Osteocyte (in vitro differentiated cells): ENCODE measurements around the gene FAIM2. TPM values are rescaled to one million over a fixed set of nuclear protein-coding genes. Genes with fewer than 3 reads are reported as not detected.

Experiments used
- DNase-seq: peaks from one replicate; pipeline ENCODE4 v3.0.0; 2021; ENCODE audit warnings: mixed read lengths; ENCODE audit not compliant: unreplicated experiment; ENCODE audit errors: extremely low spot score
- H3K27ac Mint-ChIP-seq: one replicate; pipeline ENCODE4 v1.8.0; 2021; ENCODE audit warnings: mild to moderate bottlenecking, mixed read lengths; ENCODE audit not compliant: unreplicated experiment
- H3K27me3 Mint-ChIP-seq: one replicate; pipeline ENCODE4 v1.8.0; 2021; ENCODE audit warnings: mixed read lengths; ENCODE audit not compliant: unreplicated experiment
- H3K36me3 Mint-ChIP-seq: one replicate; pipeline ENCODE4 v1.8.0; 2021; ENCODE audit warnings: mixed read lengths; ENCODE audit not compliant: unreplicated experiment
- H3K4me1 Mint-ChIP-seq: one replicate; pipeline ENCODE4 v1.8.0; 2021; ENCODE audit warnings: mixed read lengths; ENCODE audit not compliant: unreplicated experiment
- H3K4me3 Mint-ChIP-seq: one replicate; pipeline ENCODE4 v1.8.0; 2021; ENCODE audit warnings: mild to moderate bottlenecking, moderate library complexity, mixed read lengths; ENCODE audit not compliant: unreplicated experiment
- H3K9me3 Mint-ChIP-seq: one replicate; pipeline ENCODE4 v1.8.0; 2021; ENCODE audit warnings: mixed read lengths; ENCODE audit not compliant: unreplicated experiment
- total RNA-seq: library from RNA; stranded (reverse); gene quantifications from 2 replicates; pipeline ENCODE4 v1.2.1, GENCODE V29; 2021
- TF ChIP-seq, protein P1 (sequence below): fragments of 200-600 bp; sonication (generic); IDR thresholded peaks from 2 replicates; pipeline ENCODE4 v1.5.0; 2021; ENCODE audit warnings: antibody characterized with exemption, mild to moderate bottlenecking, moderate library complexity

Gene FAIM2
- total RNA-seq, 1 donor from 2014 or later, result 1.5 TPM

DNA sequence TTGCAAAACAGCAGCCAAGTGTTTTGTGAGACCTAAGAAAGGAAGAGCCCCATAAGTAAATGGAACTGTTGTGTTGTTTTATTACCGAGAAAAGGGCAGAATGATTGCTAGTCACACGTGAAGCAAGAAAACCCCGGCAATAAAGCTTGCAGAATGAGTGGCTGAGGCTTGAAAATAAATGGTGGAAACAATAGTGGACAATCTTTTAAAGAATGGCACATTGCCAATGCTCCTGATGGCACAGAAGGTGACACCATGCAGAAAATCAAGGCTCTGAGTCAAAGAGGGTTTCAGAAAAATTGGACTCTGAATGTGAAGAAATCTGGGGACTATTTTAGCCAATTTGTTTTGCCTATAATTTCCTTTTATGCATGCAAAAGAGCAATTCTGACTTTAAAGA is 42.8 kb upstream of the FAIM2 start:
- Mint-ChIP-seq H3K27me3 (no peaks in the 10 kb centered on the region), H3K4me1 (peaks cover 8% of the 10 kb centered on the region), H3K4me3 (no peak overlapping the region), H3K9me3 (no peaks in the 10 kb centered on the region), H3K36me3 (no peaks in the 10 kb centered on the region), H3K27ac (no peak overlapping the region)
- TF ChIP-seq, protein P1, sequence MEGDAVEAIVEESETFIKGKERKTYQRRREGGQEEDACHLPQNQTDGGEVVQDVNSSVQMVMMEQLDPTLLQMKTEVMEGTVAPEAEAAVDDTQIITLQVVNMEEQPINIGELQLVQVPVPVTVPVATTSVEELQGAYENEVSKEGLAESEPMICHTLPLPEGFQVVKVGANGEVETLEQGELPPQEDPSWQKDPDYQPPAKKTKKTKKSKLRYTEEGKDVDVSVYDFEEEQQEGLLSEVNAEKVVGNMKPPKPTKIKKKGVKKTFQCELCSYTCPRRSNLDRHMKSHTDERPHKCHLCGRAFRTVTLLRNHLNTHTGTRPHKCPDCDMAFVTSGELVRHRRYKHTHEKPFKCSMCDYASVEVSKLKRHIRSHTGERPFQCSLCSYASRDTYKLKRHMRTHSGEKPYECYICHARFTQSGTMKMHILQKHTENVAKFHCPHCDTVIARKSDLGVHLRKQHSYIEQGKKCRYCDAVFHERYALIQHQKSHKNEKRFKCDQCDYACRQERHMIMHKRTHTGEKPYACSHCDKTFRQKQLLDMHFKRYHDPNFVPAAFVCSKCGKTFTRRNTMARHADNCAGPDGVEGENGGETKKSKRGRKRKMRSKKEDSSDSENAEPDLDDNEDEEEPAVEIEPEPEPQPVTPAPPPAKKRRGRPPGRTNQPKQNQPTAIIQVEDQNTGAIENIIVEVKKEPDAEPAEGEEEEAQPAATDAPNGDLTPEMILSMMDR, result no peak
- no peak for DNase-seq

DNA sequence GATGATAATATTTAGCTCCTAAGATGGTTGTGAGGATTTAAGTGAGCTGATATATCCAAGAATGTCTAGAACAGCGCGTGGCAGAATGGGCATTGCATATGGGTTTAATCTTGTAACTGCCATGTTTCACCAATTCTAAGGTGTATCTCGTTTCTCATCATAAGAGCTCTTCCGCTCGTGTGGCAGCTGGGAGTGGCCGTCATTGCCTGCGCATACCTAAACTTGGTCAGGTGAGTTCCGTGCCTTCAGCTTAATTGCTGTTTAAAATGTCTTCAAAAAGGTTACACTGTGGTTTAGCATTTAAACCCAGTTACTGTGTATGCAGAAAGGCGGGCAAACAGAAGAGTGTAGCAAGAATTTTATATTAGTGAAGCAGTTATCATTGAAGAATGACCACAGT is 42.4 kb upstream of the FAIM2 start:
- no peaks in the 10 kb centered on the region for H3K9me3 Mint-ChIP-seq
- no peak overlapping the region for H3K27ac Mint-ChIP-seq
- DNase-seq, result no peak
- no peak overlapping the region for H3K4me3 Mint-ChIP-seq
- peaks cover 8% of the 10 kb centered on the region for H3K4me1 Mint-ChIP-seq
- no peaks in the 10 kb centered on the region for H3K27me3 Mint-ChIP-seq
- TF ChIP-seq, protein P1, result no peak
- no peaks in the 10 kb centered on the region for H3K36me3 Mint-ChIP-seq

DNA sequence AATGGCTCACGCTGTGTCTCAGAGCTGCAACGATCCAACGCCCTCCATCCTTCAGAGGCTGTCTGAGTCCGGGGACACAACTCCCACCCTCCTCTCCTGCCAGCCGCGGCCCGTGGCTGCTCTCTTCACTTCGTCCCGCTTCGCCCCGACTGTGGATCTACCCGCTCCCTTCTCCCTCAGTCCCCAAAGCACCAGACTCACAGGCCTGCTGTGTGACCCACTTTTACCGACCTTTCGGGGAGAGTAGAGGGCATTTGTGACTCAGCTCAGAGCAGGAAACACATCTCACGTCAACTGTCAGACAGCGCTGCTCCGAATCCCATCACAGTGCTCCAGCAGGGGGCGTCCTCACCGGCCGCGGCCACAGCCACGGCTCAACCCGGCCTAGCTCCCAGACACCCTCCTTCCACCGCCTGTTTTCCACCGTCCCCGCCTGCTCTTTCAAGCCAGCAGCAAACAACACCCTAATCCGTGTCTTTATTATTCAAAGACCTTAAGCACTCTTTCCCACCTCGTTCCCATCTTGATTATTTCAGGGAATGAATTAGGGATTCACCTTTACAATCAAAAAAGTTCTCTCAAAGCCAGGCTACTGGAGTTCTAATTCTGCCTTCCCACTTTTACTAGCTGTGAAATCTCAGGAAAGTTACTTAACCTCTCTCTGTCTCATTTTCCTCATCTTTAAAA is 41.8 kb upstream of the FAIM2 start:
- H3K27ac Mint-ChIP-seq, result peak overlapping the region; percentile 87

DNA sequence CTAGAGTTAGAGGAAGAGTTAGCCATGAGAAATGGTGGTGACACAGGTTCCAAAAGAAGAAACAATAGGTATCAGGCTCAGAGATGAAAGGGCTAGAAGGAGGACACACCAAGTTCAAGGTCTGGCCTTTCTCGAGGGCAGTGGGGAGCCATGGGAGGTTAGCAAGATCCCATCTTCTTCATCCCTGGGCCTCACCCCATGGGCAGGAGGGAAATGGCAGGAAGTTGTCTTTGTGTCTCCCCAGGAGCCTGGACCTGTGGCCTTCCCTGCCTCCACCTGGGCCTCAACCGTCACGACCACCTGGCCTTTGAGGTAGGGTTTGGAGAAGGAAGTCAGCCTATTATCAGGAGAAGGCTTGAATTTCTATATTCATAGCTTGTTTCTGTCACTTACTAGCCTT is 41.0 kb upstream of the FAIM2 start:
- TF ChIP-seq, protein P1, result no peak
- H3K4me3 Mint-ChIP-seq, result no peak overlapping the region
- H3K27me3 Mint-ChIP-seq, result no peaks in the 10 kb centered on the region
- peaks cover 8% of the 10 kb centered on the region for H3K4me1 Mint-ChIP-seq
- H3K27ac Mint-ChIP-seq, result no peak overlapping the region
- no peaks in the 10 kb centered on the region for H3K36me3 Mint-ChIP-seq
- H3K9me3 Mint-ChIP-seq, result no peaks in the 10 kb centered on the region
- no peak for DNase-seq

More for the DNA sequence above, 41.8 kb upstream of the FAIM2 start:
- Mint-ChIP-seq H3K27me3 (no peaks in the 10 kb centered on the region), H3K4me1 (peaks cover 8% of the 10 kb centered on the region), H3K36me3 (no peaks in the 10 kb centered on the region), H3K9me3 (no peaks in the 10 kb centered on the region), H3K4me3 (peak overlapping the region; percentile 71)
- TF ChIP-seq, protein P1, result peak; percentile 95
- DNase-seq, result peak; percentile 95

DNA sequence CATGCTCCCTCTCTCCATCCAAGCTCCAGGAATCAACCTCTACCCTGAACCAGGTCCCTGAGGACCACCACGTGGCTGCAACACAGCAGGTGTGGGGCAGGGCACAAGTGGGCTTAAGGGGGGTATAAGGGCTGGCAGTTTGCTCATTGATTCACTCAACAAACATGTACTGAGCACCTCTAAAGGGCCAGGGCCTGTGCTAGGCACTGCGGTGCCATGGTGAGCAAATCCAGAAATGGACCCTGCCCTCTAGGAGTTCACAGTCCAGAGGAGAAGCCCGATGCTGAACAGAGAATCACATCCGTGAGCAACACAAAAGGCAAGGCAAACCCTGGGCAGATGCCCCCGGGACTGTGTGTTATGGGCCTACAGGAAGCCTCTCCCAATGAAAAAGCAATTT is 40.3 kb upstream of the FAIM2 start:
- H3K27me3 Mint-ChIP-seq, result no peaks in the 10 kb centered on the region
- peaks cover 8% of the 10 kb centered on the region for H3K4me1 Mint-ChIP-seq
- TF ChIP-seq, protein P1, result no peak
- H3K36me3 Mint-ChIP-seq, result no peaks in the 10 kb centered on the region
- H3K27ac Mint-ChIP-seq, result no peak overlapping the region
- H3K9me3 Mint-ChIP-seq, result no peaks in the 10 kb centered on the region
- no peak overlapping the region for H3K4me3 Mint-ChIP-seq
- DNase-seq, result no peak
